GM19043 (cell line): ENCODE data around the gene ZNF821.
"Not testable (repeated sequence)": the region's sequence is repeated elsewhere in the genome, so short reads cannot be mapped to it uniquely, and the experiment has no call there.

Experiments
- ATAC-seq: cut with Tn5 transposase; IDR thresholded peaks from one replicate; pipeline ENCODE4 v1.9.1; 2021; ENCODE audit warnings: low read depth; ENCODE audit not compliant: unreplicated experiment

ZNF821 gene, protein sequence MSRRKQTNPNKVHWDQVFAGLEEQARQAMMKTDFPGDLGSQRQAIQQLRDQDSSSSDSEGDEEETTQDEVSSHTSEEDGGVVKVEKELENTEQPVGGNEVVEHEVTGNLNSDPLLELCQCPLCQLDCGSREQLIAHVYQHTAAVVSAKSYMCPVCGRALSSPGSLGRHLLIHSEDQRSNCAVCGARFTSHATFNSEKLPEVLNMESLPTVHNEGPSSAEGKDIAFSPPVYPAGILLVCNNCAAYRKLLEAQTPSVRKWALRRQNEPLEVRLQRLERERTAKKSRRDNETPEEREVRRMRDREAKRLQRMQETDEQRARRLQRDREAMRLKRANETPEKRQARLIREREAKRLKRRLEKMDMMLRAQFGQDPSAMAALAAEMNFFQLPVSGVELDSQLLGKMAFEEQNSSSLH

DNA sequence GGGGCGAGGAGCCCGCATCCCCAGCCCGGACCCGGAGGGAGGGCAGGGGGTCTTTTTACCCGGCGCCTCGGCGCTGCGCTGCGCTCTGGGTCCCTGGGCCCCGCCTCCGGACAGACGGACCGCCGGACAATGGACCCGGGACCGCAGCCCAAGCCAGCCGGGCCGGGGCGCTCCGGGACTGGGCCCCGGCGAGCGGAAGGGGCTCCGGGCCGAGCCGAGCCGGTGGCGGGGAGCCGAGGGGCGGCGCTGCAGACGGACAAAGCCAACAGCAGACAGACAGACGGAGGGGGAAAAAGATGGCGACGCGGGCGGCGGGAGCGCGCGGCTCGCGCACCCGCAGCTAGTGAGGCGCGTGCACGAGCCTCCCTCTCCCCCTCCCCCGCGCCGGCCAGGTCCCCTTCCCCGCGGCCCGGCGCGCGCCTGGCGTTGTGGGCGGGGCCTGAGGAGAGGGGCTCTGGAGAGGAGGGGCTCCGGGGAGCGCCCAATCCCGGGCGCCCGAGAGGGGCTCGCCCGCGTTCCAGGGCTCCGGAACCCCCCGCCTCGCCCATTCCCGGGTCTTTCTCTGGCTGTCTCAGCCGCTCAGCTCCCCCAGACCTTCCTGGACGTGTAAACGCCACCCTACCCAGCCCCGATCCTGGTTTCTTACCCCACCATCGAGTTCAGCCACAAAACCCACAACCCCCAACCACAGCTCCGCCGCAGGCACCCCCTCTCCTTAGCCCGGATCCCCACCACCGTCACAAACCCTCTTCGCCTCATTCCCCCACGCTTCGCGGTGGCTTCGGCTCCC is at the start of gene ZNF821:
Gene ZNF821, minus strand, starts transcription at position 334 of the 790 bp plus-strand sequence. CDS start 4,236 bp downstream, outside the sequence.
- ATAC-seq: peak; percentile 38

DNA sequence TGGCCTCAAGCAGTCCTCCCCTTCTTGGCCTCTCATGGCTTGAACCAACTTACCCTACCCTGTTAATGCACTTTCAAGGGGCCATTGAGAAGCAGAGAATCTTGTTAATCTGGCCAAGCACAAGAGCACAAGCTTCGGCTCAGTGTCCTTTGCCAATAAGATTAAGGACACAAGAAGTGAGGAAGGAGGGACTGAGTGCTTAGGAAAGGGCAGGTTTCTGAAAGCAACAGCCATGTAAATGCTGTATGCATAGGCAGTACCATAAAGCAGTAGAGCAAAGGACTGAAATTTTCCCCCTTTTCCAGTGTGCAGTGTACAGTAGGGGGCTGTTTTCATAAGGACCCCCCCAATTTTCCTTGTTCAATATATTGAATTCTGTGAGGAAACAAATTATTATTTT is 49.0 kb upstream of the ZNF821 start:
- ATAC-seq: no peak

GRCh38 chr16:71931599-71931998 is 47.6 kb upstream of the ZNF821 start:
- ATAC-seq: no peak

GRCh38 chr16:71931001-71931400 is 47.0 kb upstream of the ZNF821 start:
- no peak for ATAC-seq

GRCh38 chr16:71930013-71930563 is 46.1 kb upstream of the ZNF821 start:
- ATAC-seq: no peak

GRCh38 chr16:71929048-71929447 is 45.1 kb upstream of the ZNF821 start:
- no peak for ATAC-seq

DNA sequence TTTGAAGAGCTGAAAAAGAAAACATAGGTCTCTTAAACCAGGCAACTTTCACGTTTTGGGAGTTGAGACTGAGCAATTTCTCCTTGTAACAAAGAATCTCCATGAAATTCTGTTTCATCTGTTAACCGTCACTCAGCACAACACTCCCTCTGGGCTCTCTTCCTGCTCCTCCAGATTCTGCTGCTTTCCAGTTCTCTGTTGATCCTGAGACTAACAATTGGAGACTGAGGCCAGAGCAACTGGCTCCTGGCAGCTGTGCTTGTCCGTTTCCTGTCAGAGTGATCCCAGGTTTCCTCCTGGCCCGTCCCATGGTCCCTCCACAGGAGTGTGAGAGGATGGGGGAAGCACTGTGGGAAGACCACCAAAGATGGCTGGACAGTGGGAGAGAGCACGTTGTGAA is 43.8 kb upstream of the ZNF821 start:
- ATAC-seq: no peak

- no peak for ATAC-seq
Observed at GRCh38 chr16:71927383-71927782, 43.4 kb upstream of the ZNF821 start.

DNA sequence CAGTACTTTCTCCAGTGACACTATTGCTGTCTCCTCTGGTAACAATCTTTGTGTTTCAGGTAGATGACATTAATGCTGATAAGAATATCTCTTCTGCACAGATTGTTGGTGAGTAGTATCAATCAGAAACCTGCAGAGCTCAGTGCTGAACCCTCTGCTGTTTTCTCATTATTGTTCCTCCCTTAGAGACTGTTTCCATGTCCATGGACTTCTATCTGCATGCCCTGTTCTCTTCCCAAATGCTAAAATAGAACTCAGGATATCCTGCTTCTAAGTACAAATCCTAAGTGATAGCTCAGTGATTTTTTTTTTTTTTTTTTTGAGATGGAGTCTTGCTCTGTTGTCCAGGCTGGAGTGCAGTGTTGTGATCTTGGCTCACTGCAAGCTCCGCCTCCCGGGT is 40.7 kb upstream of the ZNF821 start:
- ATAC-seq: no peak

DNA sequence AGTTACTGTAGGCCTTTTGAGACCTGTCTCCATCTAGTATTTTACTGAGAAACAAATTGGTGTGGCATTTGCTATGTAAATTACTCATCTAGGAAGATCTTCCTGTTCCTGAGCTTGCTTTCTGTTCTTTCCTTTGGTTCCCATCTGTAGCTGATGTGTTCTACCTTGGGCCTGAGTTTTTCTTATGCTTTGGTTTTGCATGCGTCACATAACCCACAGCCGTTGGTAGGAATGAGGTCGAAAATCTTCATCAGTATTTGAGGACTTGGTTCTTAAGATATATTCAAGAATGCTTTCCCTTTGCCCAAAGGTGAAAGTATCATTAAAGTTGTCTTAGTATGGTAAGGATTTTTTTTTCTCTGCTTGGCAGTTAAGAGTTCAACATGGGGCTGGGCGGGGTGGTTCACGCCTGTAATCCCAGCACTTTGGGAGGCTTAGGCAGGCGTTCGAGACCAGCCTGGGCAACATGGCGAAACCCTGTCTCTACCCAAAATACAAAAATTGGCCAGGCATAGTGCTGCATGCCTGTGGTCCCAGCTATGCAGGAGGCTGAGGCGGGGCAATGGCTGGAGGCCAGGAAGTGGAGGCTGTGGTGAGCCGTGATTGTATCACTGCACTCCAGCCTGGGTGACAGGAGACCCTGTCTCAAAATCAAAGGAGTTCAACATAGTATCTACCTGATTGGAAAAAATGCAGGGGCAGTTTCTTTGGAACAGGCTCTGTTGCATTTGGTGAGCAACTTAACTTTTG is 40.1 kb upstream of the ZNF821 start:
- ATAC-seq: no peak

DNA sequence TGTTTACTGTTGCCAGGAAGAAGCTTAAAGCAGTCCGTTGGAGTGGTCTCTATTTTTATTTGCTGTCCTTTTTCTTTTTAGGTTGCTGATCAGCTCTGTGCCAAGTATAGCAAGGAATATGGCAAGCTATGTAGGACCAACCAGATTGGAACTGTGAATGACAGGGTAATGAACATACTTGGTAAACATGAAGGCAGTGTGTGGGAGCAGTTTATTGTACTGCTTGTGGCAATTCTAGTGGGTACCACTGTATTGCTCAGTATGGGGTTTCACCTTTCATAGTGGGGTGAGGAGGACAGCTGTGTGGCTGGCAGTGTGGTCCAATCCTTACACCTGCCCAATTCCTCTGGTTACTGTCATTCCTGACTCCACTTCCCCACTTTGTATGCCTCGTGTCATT is 36.7 kb upstream of the ZNF821 start:
- ATAC-seq: no peak

GRCh38 chr16:71919035-71919434 is 35.1 kb upstream of the ZNF821 start:
- peak; percentile 85 for ATAC-seq

GRCh38 chr16:71917900-71918299 is 33.9 kb upstream of the ZNF821 start:
- no peak for ATAC-seq

GRCh38 chr16:71916397-71916920 is 32.5 kb upstream of the ZNF821 start:
- ATAC-seq: no peak

DNA sequence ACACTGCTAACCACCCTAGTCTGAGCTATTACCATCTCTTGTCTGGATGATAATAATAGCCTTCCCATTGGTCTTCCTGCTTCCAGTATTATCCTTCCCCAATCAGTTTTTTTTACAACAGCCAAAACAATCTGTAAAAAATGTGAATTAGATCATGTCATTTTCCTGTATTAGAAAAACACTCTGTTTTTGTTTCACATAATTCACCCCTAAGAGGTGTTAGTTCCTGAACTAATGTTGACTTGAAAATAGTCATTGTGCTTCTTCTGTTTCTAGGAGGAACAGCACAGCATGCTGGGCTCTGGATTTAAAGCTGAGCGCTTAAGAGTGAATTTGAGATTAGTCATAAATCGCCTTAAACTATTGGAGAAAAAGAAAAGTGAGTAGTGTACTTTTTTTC is 31.4 kb upstream of the ZNF821 start:
- no peak for ATAC-seq

DNA sequence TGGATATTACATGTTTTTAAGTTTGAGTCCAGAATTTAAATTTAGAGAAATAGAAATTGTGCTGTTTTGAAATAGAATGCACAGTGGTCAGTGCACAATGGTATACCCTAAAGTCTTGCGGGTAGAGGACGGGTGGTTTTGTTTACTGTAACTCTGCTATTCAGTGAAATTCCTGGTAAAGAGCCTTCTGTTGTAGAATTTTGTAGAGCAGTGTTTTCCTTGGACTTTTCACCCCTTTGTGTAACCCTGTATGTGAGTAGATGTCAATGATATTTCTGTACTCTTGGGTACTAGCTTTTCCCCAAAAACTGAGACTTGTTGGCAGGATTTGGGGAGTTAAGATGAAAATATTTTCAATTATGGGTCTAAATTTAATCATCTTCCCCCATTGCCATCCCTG is 30.8 kb upstream of the ZNF821 start:
- ATAC-seq: no peak

DNA sequence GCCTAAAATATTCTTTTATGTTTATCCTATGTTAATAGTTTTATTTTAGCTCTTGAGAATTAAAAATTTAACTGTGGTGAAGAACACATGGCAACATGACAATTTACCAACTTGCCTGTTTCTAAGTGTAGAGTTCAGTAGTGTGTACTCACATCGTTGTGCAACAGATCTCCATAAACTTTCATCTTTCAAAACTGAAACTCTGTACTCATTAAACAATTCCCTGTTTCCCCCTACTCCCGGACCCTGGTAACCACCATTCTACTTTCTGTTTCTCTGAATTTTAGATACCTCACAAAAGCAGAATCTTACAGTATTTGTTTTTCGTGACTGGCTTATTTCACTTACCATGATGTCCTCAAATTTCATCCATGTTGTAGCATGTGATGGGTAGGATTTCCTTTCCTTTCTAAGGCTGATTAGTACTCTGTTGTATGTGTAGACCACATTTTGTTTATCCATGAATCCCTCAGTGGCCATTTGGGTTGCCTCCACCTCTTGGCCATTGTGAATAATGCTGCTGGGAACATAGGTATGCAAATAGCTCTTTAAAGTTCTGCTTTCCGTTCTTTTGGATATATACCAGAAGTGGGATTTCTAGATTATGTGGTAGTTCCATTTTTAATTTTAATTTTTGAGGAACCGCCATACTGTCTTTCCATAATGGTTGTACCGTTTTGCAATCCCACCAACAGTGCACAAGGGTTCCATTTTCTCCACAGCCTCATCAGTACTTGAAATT is 28.7 kb upstream of the ZNF821 start:
- no peak for ATAC-seq

DNA sequence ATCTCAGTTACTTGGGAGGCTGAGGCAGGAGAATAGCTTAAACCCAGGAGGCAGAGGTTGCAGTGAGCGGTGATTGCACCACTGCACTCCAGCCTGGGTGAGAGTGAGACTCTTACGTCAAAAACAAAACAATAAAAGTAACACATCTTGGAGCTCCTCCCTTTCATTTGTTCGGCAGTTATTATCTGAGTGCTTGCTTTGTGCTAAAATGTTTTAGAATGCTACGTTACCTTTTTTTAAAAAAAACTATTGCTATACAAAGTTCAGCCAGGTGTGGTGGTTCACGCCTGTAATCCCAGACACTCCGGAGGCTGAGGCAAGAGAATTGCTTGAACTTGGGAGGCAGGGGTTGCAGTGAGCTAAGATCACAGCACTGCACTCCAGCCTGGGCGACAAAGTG is 27.1 kb upstream of the ZNF821 start:
- ATAC-seq: no peak

GRCh38 chr16:71905765-71906164 is 21.8 kb upstream of the ZNF821 start:
- not testable (repeated sequence) for ATAC-seq

DNA sequence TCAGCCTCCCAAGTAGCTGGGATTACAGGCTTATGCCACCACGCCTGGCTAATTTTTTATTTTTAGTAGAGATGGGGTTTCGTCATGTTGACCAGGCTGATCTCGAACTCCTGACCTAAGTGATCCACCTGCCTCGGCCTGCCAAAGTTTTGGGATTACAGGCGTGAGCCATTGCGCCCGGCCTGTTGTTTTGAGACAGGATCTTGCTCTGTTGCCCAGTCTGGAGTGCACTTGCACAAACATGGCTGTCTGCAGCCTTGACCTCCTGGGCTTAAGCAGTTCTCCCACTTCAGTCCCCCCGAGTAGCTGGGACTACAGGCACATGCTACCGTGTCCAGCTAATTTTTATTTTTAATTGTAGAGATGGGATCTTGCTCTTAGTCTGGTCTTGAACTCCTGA is 20.3 kb upstream of the ZNF821 start:
- no peak for ATAC-seq
